Mesenchymal stem cell (in vitro differentiated cells and primary cell): ENCODE results near the gene HNRNPH1.
"Not testable (repeated sequence)": the region's sequence is repeated elsewhere in the genome, so short reads cannot be mapped to it uniquely, and the experiment has no call there.

Source experiments
- DNase-seq: peaks from one replicate; pipeline ENCODE4 v3.0.0-alpha.2; 2013
- H2AFZ ChIP-seq: one replicate; pipeline ENCODE4 v1.6.1; 2013; ENCODE audit warnings: low read depth, mild to moderate bottlenecking, control low read depth, inconsistent platforms, low read length, moderate library complexity
- H2AK5ac ChIP-seq: 2 replicates; pipeline ENCODE4 v1.6.1; 2013; ENCODE audit warnings: low read length, moderate library complexity, mild to moderate bottlenecking, inconsistent platforms; ENCODE audit not compliant: severe bottlenecking
- H2BK120ac ChIP-seq: one replicate; pipeline ENCODE4 v1.6.1; 2013; ENCODE audit warnings: low read depth, mild to moderate bottlenecking, inconsistent platforms, low read length, moderate library complexity
- H2BK12ac ChIP-seq, 2 experiments: one replicate each; pipeline ENCODE4 v1.6.1; 2013; ENCODE audit warnings: inconsistent platforms in 2 of 2, low read length in 2 of 2, mild to moderate bottlenecking in 2 of 2, moderate library complexity in 2 of 2, control low read depth in 1 of 2
- H2BK15ac ChIP-seq: one replicate; pipeline ENCODE4 v1.6.1; 2013; ENCODE audit warnings: mild to moderate bottlenecking, low read depth, inconsistent platforms; ENCODE audit not compliant: poor library complexity, severe bottlenecking
- H2BK5ac ChIP-seq: 2 replicates; pipeline ENCODE4 v1.6.1; 2013; ENCODE audit warnings: low read depth, mild to moderate bottlenecking, low read length, control low read depth, inconsistent platforms; ENCODE audit not compliant: poor library complexity, severe bottlenecking
- H3K14ac ChIP-seq, 2 experiments: one replicate each; pipeline ENCODE4 v1.6.1; 2013; ENCODE audit warnings: inconsistent platforms in 2 of 2, low read length in 2 of 2, control low read depth in 1 of 2, mild to moderate bottlenecking in 1 of 2, moderate library complexity in 1 of 2
- H3K18ac ChIP-seq, 2 experiments: one replicate each; pipeline ENCODE4 v1.6.1; 2013; ENCODE audit warnings: inconsistent platforms in 2 of 2, low read length in 2 of 2, control low read depth in 1 of 2, low read depth in 1 of 2, mild to moderate bottlenecking in 1 of 2
- H3K23ac ChIP-seq, 2 experiments: one replicate each; pipeline ENCODE4 v1.6.1; 2013; ENCODE audit warnings: inconsistent platforms in 2 of 2, low read length in 2 of 2, mild to moderate bottlenecking in 2 of 2, moderate library complexity in 2 of 2, control low read depth in 1 of 2
- H3K27ac ChIP-seq: 2 replicates; pipeline ENCODE4 v1.5.1; 2013; ENCODE audit warnings: mild to moderate bottlenecking, moderate library complexity, low read length, control low read depth, inconsistent platforms; ENCODE audit not compliant: poor library complexity, severe bottlenecking
- H3K27me3 ChIP-seq, 2 experiments: 2 replicates each; pipeline versions ENCODE4 v1.6.1 to v1.7.0; 2013; ENCODE audit warnings: low read length in 2 of 2, mild to moderate bottlenecking in 2 of 2, moderate library complexity in 2 of 2, control low read depth in 1 of 2, inconsistent platforms in 1 of 2; ENCODE audit not compliant: control insufficient read depth in 1 of 2, insufficient read depth in 1 of 2
- H3K36me3 ChIP-seq, 2 experiments: 2 replicates each; pipeline versions ENCODE4 v1.6.1 to v1.7.0; 2013; ENCODE audit warnings: low read length in 2 of 2, control low read depth in 1 of 2, inconsistent platforms in 1 of 2, low read depth in 1 of 2, mild to moderate bottlenecking in 1 of 2; ENCODE audit not compliant: insufficient read depth in 2 of 2, control insufficient read depth in 1 of 2
- H3K4ac ChIP-seq, 2 experiments: one replicate each; pipeline ENCODE4 v1.6.1; 2013; ENCODE audit warnings: inconsistent platforms in 2 of 2, low read length in 2 of 2, mild to moderate bottlenecking in 2 of 2, moderate library complexity in 2 of 2, control low read depth in 1 of 2, low read depth in 1 of 2
- H3K4me1 ChIP-seq: 2 replicates; pipeline ENCODE4 v1.6.1; 2013; ENCODE audit warnings: low read depth, low read length, control low read depth; ENCODE audit not compliant: control insufficient read depth, insufficient read depth
- H3K4me2 ChIP-seq: 2 replicates; pipeline ENCODE4 v1.6.1; 2013; ENCODE audit warnings: low read length, mild to moderate bottlenecking, inconsistent platforms; ENCODE audit not compliant: poor library complexity, severe bottlenecking
- H3K4me3 ChIP-seq, 2 experiments: 2 replicates each; pipeline versions ENCODE4 v1.5.1 to v1.7.0; 2013; ENCODE audit warnings: low read length in 2 of 2, mild to moderate bottlenecking in 2 of 2, control low read depth in 1 of 2, low read depth in 1 of 2; ENCODE audit not compliant: insufficient read depth in 1 of 2
- H3K79me1 ChIP-seq: replicated peaks from 2 replicates; pipeline ENCODE4 v1.6.1; 2013; ENCODE audit warnings: mild to moderate bottlenecking, control low read depth, low read length, inconsistent platforms; ENCODE audit not compliant: poor library complexity, severe bottlenecking
- H3K9ac ChIP-seq: 2 replicates; pipeline ENCODE4 v1.7.0; 2013; ENCODE audit warnings: mild to moderate bottlenecking, low read length, moderate library complexity
- H3K9me3 ChIP-seq: 2 replicates; pipeline ENCODE4 v1.7.0; 2013; ENCODE audit warnings: mild to moderate bottlenecking, low read length; ENCODE audit not compliant: control insufficient read depth
- H4K8ac ChIP-seq: one replicate; pipeline ENCODE4 v1.6.1; 2013; ENCODE audit warnings: inconsistent platforms, mild to moderate bottlenecking, low read length, moderate library complexity
- H4K91ac ChIP-seq: one replicate; pipeline ENCODE4 v1.6.1; 2013; ENCODE audit warnings: mild to moderate bottlenecking, low read length, inconsistent platforms
- WGBS: methylation state at CpG from one replicate; pipeline ENCODE4 v1.1.7; 2013; ENCODE audit warnings: mixed read lengths; 5-methylcytosine and 5-hydroxymethylcytosine counted together

Gene HNRNPH1

GRCh38 chr5:179641745-179642144 is 18.3 kb upstream of the HNRNPH1 start:
- not testable (repeated sequence) for H3K79me1 ChIP-seq, H3K4me3 ChIP-seq, H2BK12ac ChIP-seq, H2BK120ac ChIP-seq, H2BK15ac ChIP-seq, H3K9ac ChIP-seq, H4K8ac ChIP-seq, H3K4me2 ChIP-seq, H3K4ac ChIP-seq, DNase-seq, H3K4me1 ChIP-seq, H3K9me3 ChIP-seq, H4K91ac ChIP-seq, H3K14ac ChIP-seq, H3K27ac ChIP-seq, H2AFZ ChIP-seq, H2BK5ac ChIP-seq, H3K23ac ChIP-seq, H2AK5ac ChIP-seq, H3K18ac ChIP-seq, H3K36me3 ChIP-seq
- WGBS: no CpG with 5 or more reads among the region's 4 CpGs
- peaks cover 9 to 12% of the 10 kb centered on the region in 2 experiments for H3K27me3 ChIP-seq

- not testable (repeated sequence) for H2BK120ac ChIP-seq, H3K27me3 ChIP-seq, H2BK5ac ChIP-seq, H3K14ac ChIP-seq, H3K79me1 ChIP-seq, H2AK5ac ChIP-seq, H2BK15ac ChIP-seq, H3K4me2 ChIP-seq, H4K91ac ChIP-seq, H3K36me3 ChIP-seq, H4K8ac ChIP-seq, H3K9ac ChIP-seq, H2BK12ac ChIP-seq, H3K18ac ChIP-seq, H2AFZ ChIP-seq, H3K4ac ChIP-seq, H3K27ac ChIP-seq, H3K4me1 ChIP-seq, DNase-seq, H3K9me3 ChIP-seq, H3K4me3 ChIP-seq, H3K23ac ChIP-seq
- WGBS: 94% methylated on average over 11 of the region's 11 CpGs
Measured at GRCh38 chr5:179639296-179639695, 15.8 kb upstream of the HNRNPH1 start.

GRCh38 chr5:179634370-179635172 is 11.1 kb upstream of the HNRNPH1 start:
- not testable (repeated sequence) for H3K4ac ChIP-seq, H2BK12ac ChIP-seq, H4K8ac ChIP-seq, H3K27me3 ChIP-seq, H2AK5ac ChIP-seq, H2BK5ac ChIP-seq, H3K14ac ChIP-seq, H3K9me3 ChIP-seq, H3K18ac ChIP-seq, H4K91ac ChIP-seq, H3K4me2 ChIP-seq, H3K9ac ChIP-seq, H3K23ac ChIP-seq, H2BK15ac ChIP-seq, H2BK120ac ChIP-seq, H3K36me3 ChIP-seq, H3K4me1 ChIP-seq, H3K4me3 ChIP-seq, H3K79me1 ChIP-seq, DNase-seq, H3K27ac ChIP-seq, H2AFZ ChIP-seq
- WGBS: no CpG with 5 or more reads among the region's 49 CpGs

DNA sequence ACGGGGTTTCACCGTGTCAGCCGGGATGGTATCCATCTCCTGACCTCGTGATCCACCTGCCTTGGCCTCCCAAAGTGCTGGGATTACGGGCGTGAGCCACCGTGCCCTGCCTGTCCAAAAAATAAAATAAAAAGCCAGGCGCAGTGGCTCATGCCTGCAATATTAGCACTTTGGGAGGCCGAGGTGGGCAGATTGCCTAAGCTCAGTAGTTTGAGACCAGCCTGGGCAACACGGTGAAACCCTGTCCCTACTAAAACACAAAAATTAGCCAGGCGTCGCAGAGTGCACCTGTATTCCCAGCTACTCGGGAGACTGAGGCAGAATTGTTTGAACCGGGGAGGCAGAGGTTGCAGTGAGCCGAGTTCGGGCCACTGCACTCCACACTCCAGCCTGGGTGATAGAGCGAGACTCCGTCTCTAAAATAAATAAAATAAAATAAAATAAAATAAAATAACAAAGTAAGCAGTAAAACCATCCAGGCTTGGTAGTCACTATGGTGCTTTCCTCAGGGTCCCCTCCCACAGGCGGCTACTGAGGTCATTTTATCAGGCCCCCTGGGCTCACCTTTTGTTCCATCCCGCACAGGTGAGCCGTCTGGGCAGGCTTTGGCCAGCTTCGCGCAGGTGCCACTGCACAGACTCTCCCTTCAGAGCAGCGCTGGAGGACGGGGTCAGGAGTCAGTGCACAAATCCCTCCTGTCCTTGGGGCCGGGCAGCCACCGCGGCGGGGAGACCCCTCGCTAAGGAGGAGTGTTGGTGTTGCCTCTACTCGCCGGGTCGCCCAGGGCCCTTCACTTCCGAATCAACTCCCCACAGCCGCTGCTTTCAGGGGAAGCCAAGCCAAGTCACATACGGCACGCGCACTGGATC is 10.3 kb upstream of the HNRNPH1 start:
- Histone ChIP-seq H3K23ac (peak overlapping the region in 1 of 2 experiments; percentile 52), H3K9ac (peak overlapping the region; percentile 63), H3K4me3 (peak overlapping the region in 1 of 2 experiments; percentile 71)
- not testable (repeated sequence) for H3K27ac ChIP-seq, H3K27me3 ChIP-seq, H2BK120ac ChIP-seq, H4K8ac ChIP-seq, H3K14ac ChIP-seq, H2BK5ac ChIP-seq, H3K18ac ChIP-seq, H4K91ac ChIP-seq, H3K4me1 ChIP-seq, H2BK12ac ChIP-seq, H2AK5ac ChIP-seq, H2AFZ ChIP-seq, H3K9me3 ChIP-seq, DNase-seq, H3K4ac ChIP-seq, H3K4me2 ChIP-seq, H3K79me1 ChIP-seq, H2BK15ac ChIP-seq, H3K36me3 ChIP-seq
- WGBS: 93% methylated on average over 13 of the region's 38 CpGs
